Smooth muscle cell (in vitro differentiated cells): Measurements from ENCODE around the gene SLC35F3. TPM values are rescaled to one million over a fixed set of nuclear protein-coding genes. Genes with fewer than 3 reads are reported as not detected.
A peak's percentile ranks its signal among the peaks of the same experiment; 100 is the strongest.

Experiments used
- DNase-seq: peaks from one replicate; lab custom pipeline; 2025; ENCODE audit not compliant: unreplicated experiment; lab: John Stamatoyannopoulos, UW
- H2AFZ ChIP-seq: fragments of 200-600 bp; sonication (generic); 2 replicates; pipeline ENCODE4 v1.6.0; 2016; ENCODE audit warnings: antibody characterized with exemption, low read depth, mild to moderate bottlenecking
- H3F3A ChIP-seq: fragments of 200-600 bp; sonication (generic); 2 replicates; pipeline ENCODE4 v1.6.0; 2017; ENCODE audit warnings: antibody characterized with exemption, low read depth
- H3K27ac ChIP-seq: fragments of 200-600 bp; sonication (generic); 2 replicates; pipeline ENCODE4 v1.5.1; 2016; ENCODE audit warnings: low read depth, mild to moderate bottlenecking
- H3K27me3 ChIP-seq: fragments of 200-600 bp; sonication (generic); 2 replicates; pipeline ENCODE4 v1.6.1; 2016; ENCODE audit warnings: low read depth, mild to moderate bottlenecking
- H3K36me3 ChIP-seq: fragments of 200-600 bp; sonication (generic); 2 replicates; pipeline ENCODE4 v1.5.1; 2016; ENCODE audit warnings: low read depth
- H3K4me1 ChIP-seq: fragments of 200-600 bp; sonication (generic); 2 replicates; pipeline ENCODE4 v1.5.1; 2016; ENCODE audit warnings: low read depth
- H3K4me2 ChIP-seq: fragments of 200-600 bp; sonication (generic); 2 replicates; pipeline ENCODE4 v1.6.0; 2016; ENCODE audit warnings: mild to moderate bottlenecking
- H3K4me3 ChIP-seq: fragments of 200-600 bp; sonication (generic); 2 replicates; pipeline ENCODE4 v1.5.1; 2016; ENCODE audit warnings: mild to moderate bottlenecking
- H3K79me2 ChIP-seq: fragments of 200-600 bp; sonication (generic); 2 replicates; pipeline ENCODE4 v1.6.0; 2016; ENCODE audit warnings: low read depth, mild to moderate bottlenecking
- H3K9ac ChIP-seq: fragments of 200-600 bp; sonication (generic); 2 replicates; pipeline ENCODE4 v1.6.0; 2016; ENCODE audit warnings: low read depth
- H3K9me3 ChIP-seq: fragments of 200-600 bp; sonication (generic); replicated peaks from 2 replicates; pipeline ENCODE4 v1.5.1; 2016; ENCODE audit warnings: low read depth
- H4K20me1 ChIP-seq: fragments of 200-600 bp; sonication (generic); 2 replicates; pipeline ENCODE4 v1.6.0; 2016; ENCODE audit warnings: low read depth
- CTCF ChIP-seq: fragments of 200-600 bp; sonication (generic); IDR thresholded peaks from 2 replicates; pipeline ENCODE4 v1.5.1; 2017; ENCODE audit warnings: borderline replicate concordance, mild to moderate bottlenecking, antibody characterized with exemption; ENCODE audit not compliant: insufficient read depth, poor library complexity, severe bottlenecking
- whole genome bisulfite sequencing: methylation state at CpG from one replicate; pipeline ENCODE4 v1.1.7; 2016; ENCODE audit warnings: low lambda C conversion rate; 5-methylcytosine and 5-hydroxymethylcytosine counted together
- polyA plus RNA-seq: library from polyadenylated mRNA; unstranded; fragments of >200 nt; fragmentation: Nextera tagmentation; extraction: Ambion mirVana; gene quantifications from 2 replicates; pipeline ENCODE4 v1.2.1, GENCODE V29; 2016
- total RNA-seq: library from RNA; depleted of rRNA; stranded (reverse); fragments of >200 nt; gene quantifications from 2 replicates; pipeline ENCODE4 v1.2.3, GENCODE V29; 2014

Gene SLC35F3
- total and polyA plus RNA-seq, 2 experiments from 2014 or later = 0.31 to 0.66 TPM

GRCh38 chr1:234322979-234323378 is 418.5 kb downstream of the SLC35F3 start:
- DNase-seq = no peak
- Histone ChIP-seq H3K9me3 (no peaks in the 10 kb centered on the region), H2AFZ (no peak overlapping the region), H3K4me2 (no peak overlapping the region), H4K20me1 (no peaks in the 10 kb centered on the region), H3K4me1 (no peaks in the 10 kb centered on the region), H3K9ac (no peak overlapping the region), H3K27ac (no peak overlapping the region), H3K4me3 (no peak overlapping the region), H3K27me3 (peaks cover 43% of the 10 kb centered on the region), H3F3A (no peaks in the 10 kb centered on the region), H3K79me2 (no peaks in the 10 kb centered on the region), H3K36me3 (no peaks in the 10 kb centered on the region)
- WGBS = 33% methylated on average over 13 of the region's 13 CpGs
- peak; percentile 37 for TF ChIP-seq CTCF

- no peak for DNase-seq
- Histone ChIP-seq H3K9ac (no peak overlapping the region), H3F3A (no peaks in the 10 kb centered on the region), H4K20me1 (no peaks in the 10 kb centered on the region), H2AFZ (no peak overlapping the region), H3K9me3 (no peaks in the 10 kb centered on the region), H3K79me2 (no peaks in the 10 kb centered on the region), H3K4me1 (no peaks in the 10 kb centered on the region), H3K36me3 (no peaks in the 10 kb centered on the region), H3K27ac (no peak overlapping the region), H3K27me3 (peaks cover 40% of the 10 kb centered on the region), H3K4me2 (no peak overlapping the region), H3K4me3 (no peak overlapping the region)
- 85% methylated on average over 6 of the region's 6 CpGs for WGBS
- no peak for TF ChIP-seq CTCF
These were observed 420.3 kb downstream of the SLC35F3 start for GRCh38 chr1:234324821-234325220.

GRCh38 chr1:234325878-234326496 is 421.5 kb downstream of the SLC35F3 start:
- 76% methylated on average over 7 of the region's 7 CpGs for WGBS
- Histone ChIP-seq H4K20me1 (no peaks in the 10 kb centered on the region), H2AFZ (no peak overlapping the region), H3K27me3 (peaks cover 40% of the 10 kb centered on the region), H3K4me2 (peak overlapping the region; percentile 64), H3K79me2 (no peaks in the 10 kb centered on the region), H3K27ac (no peak overlapping the region), H3K9me3 (no peaks in the 10 kb centered on the region), H3K9ac (no peak overlapping the region), H3K4me1 (no peaks in the 10 kb centered on the region), H3K36me3 (no peaks in the 10 kb centered on the region), H3K4me3 (no peak overlapping the region), H3F3A (no peaks in the 10 kb centered on the region)
- DNase-seq = no peak
- TF ChIP-seq CTCF = no peak
